K562 (cell line): ENCODE results near the gene KIF7. TPM values are rescaled to one million over a fixed set of nuclear protein-coding genes. Genes with fewer than 3 reads are reported as not detected.

Source experiments
- ATAC-seq: fragments of 200-7000 bp; cut with Tn5 transposase; 3 replicates; pipeline ENCODE4 v1.9.1; 2020; ENCODE audit warnings: moderate library complexity
- BruUV-seq: library from RNA; stranded (reverse); fragments of 400-500 nt; replicated peaks from 2 replicates; lab custom pipeline; 2021; lab: Mats Ljungman, UMichigan
- CTCF ChIA-PET: fragments of 300-600 bp; formaldehyde crosslinking; extraction: SDS; loops from one replicate; lab custom pipeline; 2021; ENCODE audit warnings: low intra/inter-chr PET ratio; lab: Yijun Ruan, JAX
- POLR2A ChIA-PET: fragments of 300-600, 350-650 bp; sonication (Branson Sonifier 250); formaldehyde crosslinking; extraction: SDS; loops from one replicate; lab custom pipeline; 2021; ENCODE audit warnings: antibody characterized with exemption, inconsistent platforms; lab: Yijun Ruan, JAX
- DNase-seq, 4 experiments: peaks; one replicate each; pipeline versions ENCODE4 v3.0.0 to v3.0.0-alpha.2; 2011 to 2018; ENCODE audit warnings: low spot score in 3 of 4, mixed read lengths in 3 of 4; ENCODE audit errors: extremely low read depth in 1 of 4
- FAIRE-seq: peaks from 2 replicates; lab custom pipeline; 2011; peaks lifted over from hg19 to GRCh38; lab: Jason Lieb, UNC
- H2AFZ ChIP-seq: 2 replicates; pipeline ENCODE4 v1.6.0; 2011; ENCODE audit warnings: low read depth, low read length, control low read depth, inconsistent platforms
- H3K27ac ChIP-seq: fragments of 200-600 bp; 3 replicates; pipeline ENCODE4 v1.8.0; 2011; ENCODE audit warnings: low read depth, mild to moderate bottlenecking, control low read depth, inconsistent platforms, low read length, moderate library complexity, mixed read lengths; ENCODE audit errors: extremely low read depth
- H3K27me3 ChIP-seq, 2 experiments: fragments of 300-600 bp in 1 of 2; 2 replicates in 1 of 2; 3 replicates in 1 of 2; pipeline versions ENCODE4 v1.6.0 to v1.8.0; 2011; ENCODE audit warnings: inconsistent platforms in 2 of 2, low read length in 2 of 2, mild to moderate bottlenecking in 1 of 2, mixed read lengths in 1 of 2, moderate library complexity in 1 of 2; ENCODE audit not compliant: control insufficient read depth in 2 of 2, insufficient read depth in 2 of 2
- H3K36me3 ChIP-seq: fragments of 300-600 bp; 3 replicates; pipeline ENCODE4 v1.8.0; 2011; ENCODE audit warnings: mild to moderate bottlenecking, low read length, inconsistent platforms; ENCODE audit not compliant: control insufficient read depth, insufficient read depth
- H3K4me1 ChIP-seq, 2 experiments: fragments of 200-600 bp in 1 of 2; replicated peaks in 1 of 2; 2 replicates in 1 of 2; 3 replicates in 1 of 2; pipeline versions ENCODE4 v1.5.1 to v1.8.0; 2011; ENCODE audit warnings: inconsistent platforms in 2 of 2, low read length in 2 of 2, mild to moderate bottlenecking in 1 of 2, mixed read lengths in 1 of 2, moderate library complexity in 1 of 2; ENCODE audit not compliant: control insufficient read depth in 2 of 2, insufficient read depth in 2 of 2
- H3K4me2 ChIP-seq: 2 replicates; pipeline ENCODE4 v1.6.1; 2011; ENCODE audit warnings: low read length, control low read depth, inconsistent platforms, mixed read lengths; ENCODE audit not compliant: insufficient read depth
- H3K4me3 ChIP-seq: fragments of 200-600 bp; sonication (generic), shearing (Covaris generic); 2 replicates; pipeline ENCODE4 v1.5.1; 2016; ENCODE audit warnings: control low read depth, inconsistent platforms
- H3K79me2 ChIP-seq: fragments of 200-600 bp; 3 replicates; pipeline ENCODE4 v1.8.0; 2011; ENCODE audit warnings: low read length, inconsistent platforms; ENCODE audit not compliant: control insufficient read depth, insufficient read depth
- H3K9ac ChIP-seq, 2 experiments: 2 replicates each; pipeline versions ENCODE4 v1.6.0 to v1.6.1; 2011; ENCODE audit warnings: low read depth in 2 of 2, low read length in 2 of 2, control low read depth in 1 of 2, inconsistent platforms in 1 of 2, mild to moderate bottlenecking in 1 of 2, mixed read lengths in 1 of 2; ENCODE audit not compliant: insufficient read depth in 1 of 2
- H3K9me1 ChIP-seq: one replicate; pipeline ENCODE4 v1.6.0; 2011; ENCODE audit warnings: inconsistent platforms, mild to moderate bottlenecking, low read length, moderate library complexity; ENCODE audit not compliant: control insufficient read depth, insufficient read depth
- H3K9me3 ChIP-seq: replicated peaks from 2 replicates; pipeline ENCODE4 v1.5.1; 2011; ENCODE audit warnings: low read depth, low read length, inconsistent platforms; ENCODE audit not compliant: control insufficient read depth, insufficient read depth
- H4K20me1 ChIP-seq: replicated peaks from 2 replicates; pipeline ENCODE4 v1.6.1; 2011; ENCODE audit warnings: low read length, inconsistent platforms, mixed read lengths; ENCODE audit not compliant: control insufficient read depth, insufficient read depth
- CHD1 ChIP-seq: fragments of 200-600 bp; sonication (generic); IDR thresholded peaks from one replicate; pipeline ENCODE4 v1.6.1; 2012; ENCODE audit warnings: mild to moderate bottlenecking, moderate library complexity, low read length, inconsistent platforms
- EGR1 ChIP-seq: fragments of 450-650 bp; conservative IDR thresholded peaks from 2 replicates; pipeline ENCODE4 v1.6.1; 2017; ENCODE audit warnings: mild to moderate bottlenecking
- ZC3H11A ChIP-seq: IDR thresholded peaks from 2 replicates; pipeline ENCODE4 v1.6.1; 2012; ENCODE audit warnings: low read depth, low read length, improper control_type of control experiment
- ZFP36 ChIP-seq: fragments of 150-350 bp; IDR thresholded peaks from 2 replicates; pipeline ENCODE4 v1.6.1; 2018; ENCODE audit warnings: low read length, low read depth; ENCODE audit not compliant: partially characterized antibody
- ZKSCAN1 ChIP-seq: fragments of 150-350 bp; IDR thresholded peaks from 2 replicates; pipeline ENCODE4 v1.6.1; 2016; ENCODE audit warnings: low read depth, low read length
- WGBS: fragments of 100-300 bp; shearing (Covaris generic); methylation state at CpG from one replicate; pipeline ENCODE4 v1.1.6; 2016; ENCODE audit warnings: low coverage, mixed read lengths; ENCODE audit not compliant: insufficient coverage; ENCODE audit errors: missing lambda C conversion rate; 5-methylcytosine and 5-hydroxymethylcytosine counted together
- in situ Hi-C: fragments of 300-500 bp; cut with MboI; formaldehyde crosslinking; loops from 4 replicates; pipeline ENCODE4 v1.15.0; 2018; ENCODE audit warnings: inconsistent platforms, mixed read lengths
- intact Hi-C: fragments of 100-400 bp; cut with micrococcal nuclease; formaldehyde crosslinking; loops from 2 replicates; pipeline ENCODE4 v1.14.2; 2022
- polyA plus RNA-seq, 8 experiments: library from polyadenylated mRNA; depleted of rRNA in 4 of 8; stranded (reverse) in 5 of 8; unstranded in 3 of 8; fragments of >200 nt; fragmentation: Nextera tagmentation in 2 of 8; fragmentation: Illumina TruSeq in 1 of 8; extraction: Ambion mirVana in 2 of 8; extraction: Trizol in 1 of 8; gene quantifications; 2 replicates each; pipeline versions ENCODE4 v1.2.1 to v1.2.3, GENCODE V29; 2011 to 2014; ENCODE audit warnings: inconsistent platforms in 1 of 8, missing spikeins in 1 of 8
- total RNA-seq, 7 experiments: library from RNA; depleted of rRNA in 6 of 7; stranded (reverse); fragments of >200 nt in 6 of 7; fragmentation: Illumina TruSeq in 2 of 7; extraction: Trizol in 2 of 7; gene quantifications; 2 replicates each; pipeline versions ENCODE4 v1.2.1 to v1.2.3, GENCODE V29; 2011 to 2021; ENCODE audit warnings: low replicate concordance in 1 of 7
- TF ChIP-seq, protein P1 (sequence below): fragments of 200-800 bp; sonication (Bioruptor generic); IDR thresholded peaks from 2 replicates; pipeline ENCODE4 v1.6.1; 2017; ENCODE audit warnings: missing genetic modification characterization, missing compliant biosample characterization
- TF ChIP-seq, protein P2 (sequence below): fragments of 450-650 bp; IDR thresholded peaks from one replicate; pipeline ENCODE4 v1.6.1; 2018; ENCODE audit warnings: mild to moderate bottlenecking, moderate library complexity; ENCODE audit not compliant: partially characterized antibody
- TF ChIP-seq, protein P3 (sequence below): IDR thresholded peaks from 3 replicates; pipeline ENCODE4 v1.6.1; 2011; ENCODE audit warnings: borderline replicate concordance, mild to moderate bottlenecking, moderate library complexity; ENCODE audit not compliant: insufficient read length; ENCODE audit errors: extremely low read depth

Gene KIF7
- total and polyA plus RNA-seq, 9 of the 15 experiments (the other 6 are each of a cell fraction or from before 2014, with no cell fraction given) = 0.04 to 2.0 (median 0.58) TPM

DNA sequence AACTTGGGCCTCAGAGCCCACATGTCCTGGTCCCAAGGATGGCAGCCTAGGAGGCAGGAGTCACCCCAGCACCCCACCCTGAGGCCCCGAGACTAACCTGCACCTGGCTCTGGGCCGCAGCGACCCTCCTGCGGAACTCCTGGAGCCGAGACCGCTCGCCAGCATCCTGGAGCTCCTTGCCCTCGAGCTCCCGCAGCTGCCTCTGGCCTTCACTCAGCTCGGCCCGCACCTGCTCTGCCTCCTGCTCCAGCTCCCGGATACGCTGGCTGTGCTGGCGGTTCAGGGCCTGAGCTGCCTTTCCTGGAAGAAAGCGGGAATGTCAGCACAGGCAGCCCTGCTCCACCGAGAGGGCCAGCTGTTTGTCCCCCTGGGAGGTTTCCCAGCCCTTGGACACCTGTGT is 13.2 kb downstream of the KIF7 start:
- Histone ChIP-seq H3K9me1 (no peaks in the 10 kb centered on the region), H3K4me3 (no peak overlapping the region), H2AFZ (no peak overlapping the region), H3K36me3 (no peaks in the 10 kb centered on the region), H3K4me1 (peaks cover 0 to 13% of the 10 kb centered on the region in 2 experiments; a peak in 2 of 5 replicates), H3K4me2 (no peak overlapping the region), H3K27me3 (peaks cover 0 to 6% of the 10 kb centered on the region in 2 experiments; a peak in 1 of 5 replicates), H3K9ac (no peak overlapping the region; a peak in 1 of 4 replicates), H3K9me3 (no peaks in the 10 kb centered on the region), H3K79me2 (no peaks in the 10 kb centered on the region), H3K27ac (no peak overlapping the region), H4K20me1 (no peaks in the 10 kb centered on the region)
- CTCF ChIA-PET = no interaction called here
- intact Hi-C loops (no loop called here), in situ Hi-C loops (no loop called here)
- WGBS = 38% methylated on average over 16 of the region's 16 CpGs
- FAIRE-seq = no peak
- no peak for ATAC-seq
- BruUV-seq = no TSS peak
- POLR2A ChIA-PET = interaction anchor here (0.6 to 1.2 kb wide), 4 partner anchors 11 to 548 kb away, joined by 3 read pairs; partner anchors contain the start of gene TICRR
- DNase-seq = no peak
- TF ChIP-seq, protein P1, sequence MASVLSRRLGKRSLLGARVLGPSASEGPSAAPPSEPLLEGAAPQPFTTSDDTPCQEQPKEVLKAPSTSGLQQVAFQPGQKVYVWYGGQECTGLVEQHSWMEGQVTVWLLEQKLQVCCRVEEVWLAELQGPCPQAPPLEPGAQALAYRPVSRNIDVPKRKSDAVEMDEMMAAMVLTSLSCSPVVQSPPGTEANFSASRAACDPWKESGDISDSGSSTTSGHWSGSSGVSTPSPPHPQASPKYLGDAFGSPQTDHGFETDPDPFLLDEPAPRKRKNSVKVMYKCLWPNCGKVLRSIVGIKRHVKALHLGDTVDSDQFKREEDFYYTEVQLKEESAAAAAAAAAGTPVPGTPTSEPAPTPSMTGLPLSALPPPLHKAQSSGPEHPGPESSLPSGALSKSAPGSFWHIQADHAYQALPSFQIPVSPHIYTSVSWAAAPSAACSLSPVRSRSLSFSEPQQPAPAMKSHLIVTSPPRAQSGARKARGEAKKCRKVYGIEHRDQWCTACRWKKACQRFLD = no peak
- TF ChIP-seq EGR1 (no peak), ZFP36 (no peak), ZKSCAN1 (no peak), ZC3H11A (no peak), CHD1 (no peak)
- TF ChIP-seq, protein P2, sequence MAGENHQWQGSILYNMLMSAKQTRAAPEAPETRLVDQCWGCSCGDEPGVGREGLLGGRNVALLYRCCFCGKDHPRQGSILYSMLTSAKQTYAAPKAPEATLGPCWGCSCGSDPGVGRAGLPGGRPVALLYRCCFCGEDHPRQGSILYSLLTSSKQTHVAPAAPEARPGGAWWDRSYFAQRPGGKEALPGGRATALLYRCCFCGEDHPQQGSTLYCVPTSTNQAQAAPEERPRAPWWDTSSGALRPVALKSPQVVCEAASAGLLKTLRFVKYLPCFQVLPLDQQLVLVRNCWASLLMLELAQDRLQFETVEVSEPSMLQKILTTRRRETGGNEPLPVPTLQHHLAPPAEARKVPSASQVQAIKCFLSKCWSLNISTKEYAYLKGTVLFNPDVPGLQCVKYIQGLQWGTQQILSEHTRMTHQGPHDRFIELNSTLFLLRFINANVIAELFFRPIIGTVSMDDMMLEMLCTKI = no peak
- TF ChIP-seq, protein P3, sequence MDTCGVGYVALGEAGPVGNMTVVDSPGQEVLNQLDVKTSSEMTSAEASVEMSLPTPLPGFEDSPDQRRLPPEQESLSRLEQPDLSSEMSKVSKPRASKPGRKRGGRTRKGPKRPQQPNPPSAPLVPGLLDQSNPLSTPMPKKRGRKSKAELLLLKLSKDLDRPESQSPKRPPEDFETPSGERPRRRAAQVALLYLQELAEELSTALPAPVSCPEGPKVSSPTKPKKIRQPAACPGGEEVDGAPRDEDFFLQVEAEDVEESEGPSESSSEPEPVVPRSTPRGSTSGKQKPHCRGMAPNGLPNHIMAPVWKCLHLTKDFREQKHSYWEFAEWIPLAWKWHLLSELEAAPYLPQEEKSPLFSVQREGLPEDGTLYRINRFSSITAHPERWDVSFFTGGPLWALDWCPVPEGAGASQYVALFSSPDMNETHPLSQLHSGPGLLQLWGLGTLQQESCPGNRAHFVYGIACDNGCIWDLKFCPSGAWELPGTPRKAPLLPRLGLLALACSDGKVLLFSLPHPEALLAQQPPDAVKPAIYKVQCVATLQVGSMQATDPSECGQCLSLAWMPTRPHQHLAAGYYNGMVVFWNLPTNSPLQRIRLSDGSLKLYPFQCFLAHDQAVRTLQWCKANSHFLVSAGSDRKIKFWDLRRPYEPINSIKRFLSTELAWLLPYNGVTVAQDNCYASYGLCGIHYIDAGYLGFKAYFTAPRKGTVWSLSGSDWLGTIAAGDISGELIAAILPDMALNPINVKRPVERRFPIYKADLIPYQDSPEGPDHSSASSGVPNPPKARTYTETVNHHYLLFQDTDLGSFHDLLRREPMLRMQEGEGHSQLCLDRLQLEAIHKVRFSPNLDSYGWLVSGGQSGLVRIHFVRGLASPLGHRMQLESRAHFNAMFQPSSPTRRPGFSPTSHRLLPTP = no peak
